Measurements from ENCODE around the gene MRFAP1.
"Not testable (repeated sequence)": the region's sequence is repeated elsewhere in the genome, so short reads cannot be mapped to it uniquely, and the experiment has no call there.

Gene MRFAP1

GRCh38 chr4:6612961-6613675 lies 27.4 kb upstream of the MRFAP1 start:
- DNase-seq, result no peak

GRCh38 chr4:6613676-6614651 lies 26.5 kb upstream of the MRFAP1 start:
- DNase-seq, result no peak

GRCh38 chr4:6614701-6615230 lies 25.7 kb upstream of the MRFAP1 start:
- DNase-seq, result no peak

- DNase-seq, result no peak
These were observed 24.1 kb upstream of the MRFAP1 start for GRCh38 chr4:6616087-6616995.

GRCh38 chr4:6617246-6617645 lies 23.2 kb upstream of the MRFAP1 start:
- no peak for DNase-seq

- DNase-seq, result no peak
These were observed 21.9 kb upstream of the MRFAP1 start for GRCh38 chr4:6618386-6619115.

- DNase-seq, result no peak
These were observed 21.4 kb upstream of the MRFAP1 start for GRCh38 chr4:6619116-6619465.

- no peak for DNase-seq
These were observed 20.8 kb upstream of the MRFAP1 start for GRCh38 chr4:6619466-6620255.

GRCh38 chr4:6620296-6620695 lies 20.2 kb upstream of the MRFAP1 start:
- no peak for DNase-seq

- DNase-seq, result no peak
These were observed 19.5 kb upstream of the MRFAP1 start for GRCh38 chr4:6620891-6621555.

GRCh38 chr4:6621556-6621927 lies 18.9 kb upstream of the MRFAP1 start:
- no peak for DNase-seq

GRCh38 chr4:6622744-6623143 lies 17.7 kb upstream of the MRFAP1 start:
- DNase-seq, result no peak

GRCh38 chr4:6625256-6625655 lies 15.2 kb upstream of the MRFAP1 start:
- no peak for DNase-seq

GRCh38 chr4:6626066-6626465 lies 14.4 kb upstream of the MRFAP1 start:
- DNase-seq, result no peak

GRCh38 chr4:6627832-6628231 lies 12.7 kb upstream of the MRFAP1 start:
- DNase-seq, result no peak

GRCh38 chr4:6628484-6628883 lies 12.0 kb upstream of the MRFAP1 start:
- DNase-seq, result not testable (repeated sequence)

- DNase-seq, result no peak
These were observed 8.4 kb upstream of the MRFAP1 start for GRCh38 chr4:6632125-6632524.

- no peak for DNase-seq
These were observed 7.2 kb upstream of the MRFAP1 start for GRCh38 chr4:6633091-6633906.

- no peak for DNase-seq
These were observed 5.7 kb upstream of the MRFAP1 start for GRCh38 chr4:6634746-6635145.

Data from activated naive CD4-positive, alpha-beta T cell (primary cell).